Mesenchymal stem cell (in vitro differentiated cells and primary cell): ENCODE data around the gene PRKCA.

Experiments
- DNase-seq: peaks from one replicate; pipeline ENCODE4 v3.0.0-alpha.2; 2013
- H2AFZ ChIP-seq: one replicate; pipeline ENCODE4 v1.6.1; 2013; ENCODE audit warnings: low read depth, mild to moderate bottlenecking, control low read depth, inconsistent platforms, low read length, moderate library complexity
- H2AK5ac ChIP-seq: 2 replicates; pipeline ENCODE4 v1.6.1; 2013; ENCODE audit warnings: low read length, moderate library complexity, mild to moderate bottlenecking, inconsistent platforms; ENCODE audit not compliant: severe bottlenecking
- H2BK120ac ChIP-seq: one replicate; pipeline ENCODE4 v1.6.1; 2013; ENCODE audit warnings: low read depth, mild to moderate bottlenecking, inconsistent platforms, low read length, moderate library complexity
- H2BK12ac ChIP-seq, 2 experiments: one replicate each; pipeline ENCODE4 v1.6.1; 2013; ENCODE audit warnings: inconsistent platforms in 2 of 2, low read length in 2 of 2, mild to moderate bottlenecking in 2 of 2, moderate library complexity in 2 of 2, control low read depth in 1 of 2
- H2BK15ac ChIP-seq: one replicate; pipeline ENCODE4 v1.6.1; 2013; ENCODE audit warnings: mild to moderate bottlenecking, low read depth, inconsistent platforms; ENCODE audit not compliant: poor library complexity, severe bottlenecking
- H2BK5ac ChIP-seq: 2 replicates; pipeline ENCODE4 v1.6.1; 2013; ENCODE audit warnings: low read depth, mild to moderate bottlenecking, low read length, control low read depth, inconsistent platforms; ENCODE audit not compliant: poor library complexity, severe bottlenecking
- H3K14ac ChIP-seq, 2 experiments: one replicate each; pipeline ENCODE4 v1.6.1; 2013; ENCODE audit warnings: inconsistent platforms in 2 of 2, low read length in 2 of 2, control low read depth in 1 of 2, mild to moderate bottlenecking in 1 of 2, moderate library complexity in 1 of 2
- H3K18ac ChIP-seq, 2 experiments: one replicate each; pipeline ENCODE4 v1.6.1; 2013; ENCODE audit warnings: inconsistent platforms in 2 of 2, low read length in 2 of 2, control low read depth in 1 of 2, low read depth in 1 of 2, mild to moderate bottlenecking in 1 of 2
- H3K23ac ChIP-seq, 2 experiments: one replicate each; pipeline ENCODE4 v1.6.1; 2013; ENCODE audit warnings: inconsistent platforms in 2 of 2, low read length in 2 of 2, mild to moderate bottlenecking in 2 of 2, moderate library complexity in 2 of 2, control low read depth in 1 of 2
- H3K27ac ChIP-seq: 2 replicates; pipeline ENCODE4 v1.5.1; 2013; ENCODE audit warnings: mild to moderate bottlenecking, moderate library complexity, low read length, control low read depth, inconsistent platforms; ENCODE audit not compliant: poor library complexity, severe bottlenecking
- H3K27me3 ChIP-seq, 2 experiments: 2 replicates each; pipeline versions ENCODE4 v1.6.1 to v1.7.0; 2013; ENCODE audit warnings: low read length in 2 of 2, mild to moderate bottlenecking in 2 of 2, moderate library complexity in 2 of 2, control low read depth in 1 of 2, inconsistent platforms in 1 of 2; ENCODE audit not compliant: control insufficient read depth in 1 of 2, insufficient read depth in 1 of 2
- H3K36me3 ChIP-seq, 2 experiments: 2 replicates each; pipeline versions ENCODE4 v1.6.1 to v1.7.0; 2013; ENCODE audit warnings: low read length in 2 of 2, control low read depth in 1 of 2, inconsistent platforms in 1 of 2, low read depth in 1 of 2, mild to moderate bottlenecking in 1 of 2; ENCODE audit not compliant: insufficient read depth in 2 of 2, control insufficient read depth in 1 of 2
- H3K4ac ChIP-seq, 2 experiments: one replicate each; pipeline ENCODE4 v1.6.1; 2013; ENCODE audit warnings: inconsistent platforms in 2 of 2, low read length in 2 of 2, mild to moderate bottlenecking in 2 of 2, moderate library complexity in 2 of 2, control low read depth in 1 of 2, low read depth in 1 of 2
- H3K4me1 ChIP-seq: 2 replicates; pipeline ENCODE4 v1.6.1; 2013; ENCODE audit warnings: low read depth, low read length, control low read depth; ENCODE audit not compliant: control insufficient read depth, insufficient read depth
- H3K4me2 ChIP-seq: 2 replicates; pipeline ENCODE4 v1.6.1; 2013; ENCODE audit warnings: low read length, mild to moderate bottlenecking, inconsistent platforms; ENCODE audit not compliant: poor library complexity, severe bottlenecking
- H3K4me3 ChIP-seq, 2 experiments: 2 replicates each; pipeline versions ENCODE4 v1.5.1 to v1.7.0; 2013; ENCODE audit warnings: low read length in 2 of 2, mild to moderate bottlenecking in 2 of 2, control low read depth in 1 of 2, low read depth in 1 of 2; ENCODE audit not compliant: insufficient read depth in 1 of 2
- H3K79me1 ChIP-seq: replicated peaks from 2 replicates; pipeline ENCODE4 v1.6.1; 2013; ENCODE audit warnings: mild to moderate bottlenecking, control low read depth, low read length, inconsistent platforms; ENCODE audit not compliant: poor library complexity, severe bottlenecking
- H3K9ac ChIP-seq: 2 replicates; pipeline ENCODE4 v1.7.0; 2013; ENCODE audit warnings: mild to moderate bottlenecking, low read length, moderate library complexity
- H3K9me3 ChIP-seq: 2 replicates; pipeline ENCODE4 v1.7.0; 2013; ENCODE audit warnings: mild to moderate bottlenecking, low read length; ENCODE audit not compliant: control insufficient read depth
- H4K8ac ChIP-seq: one replicate; pipeline ENCODE4 v1.6.1; 2013; ENCODE audit warnings: inconsistent platforms, mild to moderate bottlenecking, low read length, moderate library complexity
- H4K91ac ChIP-seq: one replicate; pipeline ENCODE4 v1.6.1; 2013; ENCODE audit warnings: mild to moderate bottlenecking, low read length, inconsistent platforms
- WGBS: methylation state at CpG from one replicate; pipeline ENCODE4 v1.1.7; 2013; ENCODE audit warnings: mixed read lengths; 5-methylcytosine and 5-hydroxymethylcytosine counted together

The PRKCA gene

DNA sequence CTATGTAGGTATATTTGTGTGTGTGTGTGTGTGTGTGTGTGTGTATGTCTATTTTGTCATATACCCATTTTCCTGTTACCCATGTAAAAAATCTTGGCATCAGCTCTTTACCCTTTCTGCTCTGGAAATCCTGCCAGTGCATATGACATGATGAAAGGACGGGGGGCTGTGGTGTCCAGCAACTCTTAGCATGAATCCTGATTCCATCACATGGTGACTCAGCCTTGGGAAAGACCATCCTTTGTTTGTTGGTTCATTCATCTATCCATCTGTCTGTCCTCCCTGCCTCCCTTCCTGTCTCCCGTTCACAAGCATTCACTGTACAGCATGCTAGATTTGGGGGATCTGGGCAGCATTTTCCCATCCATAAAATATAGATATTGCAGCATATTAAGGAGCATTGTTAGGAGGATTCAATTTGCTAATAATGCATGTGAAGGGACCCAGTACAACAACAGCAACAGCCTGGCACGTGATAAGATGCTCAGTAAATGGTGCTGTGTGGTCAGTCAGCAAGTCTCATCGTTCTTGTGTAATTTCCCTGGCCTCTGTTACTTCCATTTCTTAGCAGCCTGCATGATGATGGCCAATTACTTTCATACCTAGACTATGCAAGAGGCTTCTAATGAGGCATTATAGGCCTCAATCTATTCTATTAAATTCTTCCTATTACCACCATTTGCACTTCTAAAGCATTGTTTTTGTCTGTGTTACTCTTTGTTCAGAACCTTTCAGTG lies 191.0 kb downstream of the PRKCA start:
- H3K4me3 ChIP-seq: peak overlapping the region in 1 of 2 experiments; percentile 27
- peak overlapping the region; percentile 3 for H4K91ac ChIP-seq
- no peak overlapping the region for H4K8ac ChIP-seq
- no peak overlapping the region for H2AFZ ChIP-seq
- H3K36me3 ChIP-seq: peaks cover 0 to 3% of the 10 kb centered on the region in 2 experiments
- peak overlapping the region; percentile 59 for H3K27ac ChIP-seq
- WGBS: 4% methylated on average over 3 of the region's 4 CpGs
- H3K79me1 ChIP-seq: peaks cover 22% of the 10 kb centered on the region
- peak overlapping the region in 1 of 2 experiments; percentile 81 for H3K4ac ChIP-seq
- H2AK5ac ChIP-seq: no peak overlapping the region
- H3K27me3 ChIP-seq: no peaks in the 10 kb centered on the region
- peak overlapping the region; percentile 82 for H3K9ac ChIP-seq
- no peaks in the 10 kb centered on the region for H3K9me3 ChIP-seq
- H2BK12ac ChIP-seq: peak overlapping the region; percentile 12 to 84
- no peak overlapping the region for H2BK5ac ChIP-seq
- peak overlapping the region in 1 of 2 experiments; percentile 85 for H3K18ac ChIP-seq
- no peak overlapping the region for H2BK120ac ChIP-seq
- peak overlapping the region in 1 of 2 experiments; percentile 51 for H3K14ac ChIP-seq
- H3K4me2 ChIP-seq: no peak overlapping the region
- DNase-seq: peak; percentile 88
- H3K4me1 ChIP-seq: peaks cover 11% of the 10 kb centered on the region
- no peak overlapping the region for H2BK15ac ChIP-seq
- no peak overlapping the region for H3K23ac ChIP-seq

DNA sequence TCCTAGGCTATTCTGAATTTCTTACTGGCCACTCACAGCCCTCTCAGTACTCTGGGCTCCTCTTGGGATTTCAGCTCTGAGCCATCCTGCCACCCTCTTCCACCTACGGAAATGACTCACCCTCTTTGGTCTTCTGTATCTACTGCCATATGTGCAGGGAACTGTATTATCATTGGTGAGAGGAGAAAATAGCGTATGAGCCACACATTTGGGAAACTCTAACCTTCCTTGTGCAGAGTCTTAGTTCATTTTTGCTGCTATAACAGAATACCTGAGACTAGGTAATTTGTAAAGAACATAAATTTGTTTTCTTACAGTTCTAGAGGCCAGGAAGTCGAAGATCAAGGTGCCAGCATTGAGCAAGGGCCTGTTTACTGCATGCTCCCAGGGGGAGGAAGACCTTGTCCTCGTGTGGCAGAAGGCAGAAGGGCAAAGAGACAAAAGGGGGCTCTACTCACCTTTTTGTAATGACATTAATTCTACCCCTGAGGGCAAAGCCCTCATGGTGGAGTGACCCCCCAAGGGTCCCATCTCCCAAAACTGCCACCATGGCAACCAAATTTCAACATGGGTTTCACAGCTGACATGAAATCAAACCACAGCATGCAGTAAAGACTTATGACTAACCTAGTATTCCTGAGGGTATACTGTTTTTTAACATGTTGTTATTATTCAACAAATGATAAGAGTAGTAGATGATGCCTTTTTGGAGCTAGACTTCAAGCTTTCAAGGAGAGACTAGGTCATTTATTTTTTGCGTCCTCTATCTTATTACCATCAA lies 191.8 kb downstream of the PRKCA start:
- Histone ChIP-seq H2BK120ac (no peak overlapping the region), H3K4me2 (no peak overlapping the region), H3K79me1 (peaks cover 29% of the 10 kb centered on the region), H2AFZ (no peak overlapping the region), H3K36me3 (peaks cover 0 to 3% of the 10 kb centered on the region in 2 experiments), H3K9me3 (no peaks in the 10 kb centered on the region), H4K91ac (no peak overlapping the region), H3K4me3 (peak overlapping the region in 1 of 2 experiments; percentile 26), H3K27me3 (no peaks in the 10 kb centered on the region), H2BK15ac (peak overlapping the region; percentile 83), H3K14ac (no peak overlapping the region), H2BK12ac (peak overlapping the region; percentile 56 to 79), H3K23ac (peak overlapping the region in 1 of 2 experiments; percentile 40), H2BK5ac (no peak overlapping the region), H3K27ac (peak overlapping the region; percentile 59), H3K18ac (peak overlapping the region; percentile 31 to 62), H3K9ac (peak overlapping the region; percentile 82), H2AK5ac (peak overlapping the region; percentile 19), H3K4ac (peak overlapping the region; percentile 3 to 60), H3K4me1 (peaks cover 11% of the 10 kb centered on the region), H4K8ac (peak overlapping the region; percentile 42)
- peak; percentile 94 for DNase-seq
- 61% methylated on average over 3 of the region's 5 CpGs for WGBS

DNA sequence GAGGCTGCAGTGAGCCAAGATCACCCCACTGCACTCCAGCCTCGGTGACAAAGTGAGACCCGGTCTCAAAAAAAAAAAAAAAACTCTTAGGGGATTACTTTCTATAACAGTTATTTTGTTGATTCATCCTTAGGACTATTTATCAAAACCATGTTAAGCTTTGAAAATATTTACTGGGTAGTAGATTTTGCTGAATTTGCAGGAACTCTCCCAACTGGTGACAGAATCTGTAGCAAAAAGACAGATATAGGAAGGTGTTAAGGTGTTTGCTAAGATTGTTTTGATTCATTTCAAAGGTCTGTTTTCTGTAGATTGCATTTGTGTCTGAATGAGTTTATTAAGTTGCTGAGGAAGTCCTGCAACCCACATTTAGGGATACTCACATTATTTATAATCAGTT lies 192.6 kb downstream of the PRKCA start:
- no peak overlapping the region for H3K14ac ChIP-seq
- peak overlapping the region; percentile 86 for H2BK15ac ChIP-seq
- no peak overlapping the region for H2BK120ac ChIP-seq
- peaks cover 11% of the 10 kb centered on the region for H3K4me1 ChIP-seq
- H3K36me3 ChIP-seq: peaks cover 0 to 3% of the 10 kb centered on the region in 2 experiments
- peak overlapping the region; percentile 82 for H3K9ac ChIP-seq
- no peaks in the 10 kb centered on the region for H3K9me3 ChIP-seq
- no peaks in the 10 kb centered on the region for H3K27me3 ChIP-seq
- no peak overlapping the region for H3K4ac ChIP-seq
- no peak overlapping the region for H3K4me3 ChIP-seq
- H3K23ac ChIP-seq: no peak overlapping the region
- H4K8ac ChIP-seq: peak overlapping the region; percentile 42
- no peak for DNase-seq
- no peak overlapping the region for H2BK5ac ChIP-seq
- H2BK12ac ChIP-seq: no peak overlapping the region
- no peak overlapping the region for H3K4me2 ChIP-seq
- no peak overlapping the region for H3K27ac ChIP-seq
- no peak overlapping the region for H2AK5ac ChIP-seq
- WGBS: no CpG with 5 or more reads among the region's 2 CpGs
- peak overlapping the region in 1 of 2 experiments; percentile 28 for H3K18ac ChIP-seq
- peaks cover 35% of the 10 kb centered on the region for H3K79me1 ChIP-seq
- no peak overlapping the region for H4K91ac ChIP-seq
- H2AFZ ChIP-seq: no peak overlapping the region

DNA sequence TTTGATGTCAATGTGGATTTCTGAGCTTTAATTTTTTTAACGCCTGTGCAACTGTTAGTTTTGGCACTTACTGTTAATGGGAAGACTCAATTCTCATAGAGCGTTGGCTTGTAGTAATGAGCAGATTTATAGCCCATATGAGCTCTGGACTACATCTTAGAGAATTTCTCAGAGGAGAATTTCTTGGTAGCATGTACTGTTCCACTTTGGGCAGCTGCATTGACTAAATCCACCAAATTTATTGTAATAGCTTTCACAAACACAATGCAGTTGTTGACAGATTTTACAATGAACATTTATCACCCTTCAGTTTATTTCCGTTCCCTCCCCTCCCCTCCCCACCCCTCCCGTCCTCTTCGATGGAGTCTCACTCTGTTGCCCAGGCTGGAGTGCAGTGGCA lies 193.9 kb downstream of the PRKCA start:
- H3K23ac ChIP-seq: no peak overlapping the region
- H3K9ac ChIP-seq: peak overlapping the region; percentile 55
- WGBS: 85% methylated on average over 4 of the region's 5 CpGs
- H2BK120ac ChIP-seq: no peak overlapping the region
- H3K79me1 ChIP-seq: peaks cover 39% of the 10 kb centered on the region
- no peak overlapping the region for H3K4me2 ChIP-seq
- H3K4me1 ChIP-seq: peaks cover 11% of the 10 kb centered on the region
- H3K4me3 ChIP-seq: no peak overlapping the region
- H3K9me3 ChIP-seq: no peaks in the 10 kb centered on the region
- H4K91ac ChIP-seq: no peak overlapping the region
- H3K4ac ChIP-seq: no peak overlapping the region
- no peak overlapping the region for H3K27ac ChIP-seq
- no peak overlapping the region for H2BK15ac ChIP-seq
- H2AK5ac ChIP-seq: no peak overlapping the region
- no peak for DNase-seq
- no peak overlapping the region for H3K18ac ChIP-seq
- H3K36me3 ChIP-seq: peaks cover 0 to 3% of the 10 kb centered on the region in 2 experiments
- no peak overlapping the region for H2AFZ ChIP-seq
- H3K14ac ChIP-seq: no peak overlapping the region
- no peak overlapping the region for H4K8ac ChIP-seq
- H2BK5ac ChIP-seq: no peak overlapping the region
- no peak overlapping the region for H2BK12ac ChIP-seq
- H3K27me3 ChIP-seq: no peaks in the 10 kb centered on the region
